GM19438 (cell line): ENCODE data around the gene STX10.

Experiments used
- ATAC-seq: cut with Tn5 transposase; IDR thresholded peaks from one replicate; pipeline ENCODE4 v1.9.1; 2021; ENCODE audit warnings: low read depth; ENCODE audit not compliant: unreplicated experiment

STX10 gene

DNA sequence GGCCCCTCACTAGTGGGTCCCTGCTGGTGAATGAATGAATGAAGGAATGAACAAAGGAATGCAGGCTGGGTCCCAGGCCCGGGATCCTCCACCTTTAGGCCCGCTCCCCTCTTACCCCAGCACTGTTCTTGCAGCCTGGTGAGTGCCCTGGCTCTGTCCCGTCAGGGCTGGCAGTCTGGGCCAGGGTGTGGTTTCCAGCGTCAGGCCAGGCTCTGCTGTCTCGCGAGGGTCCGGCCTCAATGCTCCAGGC lies 47.8 kb downstream of the STX10 start:
- ATAC-seq, result no peak

DNA sequence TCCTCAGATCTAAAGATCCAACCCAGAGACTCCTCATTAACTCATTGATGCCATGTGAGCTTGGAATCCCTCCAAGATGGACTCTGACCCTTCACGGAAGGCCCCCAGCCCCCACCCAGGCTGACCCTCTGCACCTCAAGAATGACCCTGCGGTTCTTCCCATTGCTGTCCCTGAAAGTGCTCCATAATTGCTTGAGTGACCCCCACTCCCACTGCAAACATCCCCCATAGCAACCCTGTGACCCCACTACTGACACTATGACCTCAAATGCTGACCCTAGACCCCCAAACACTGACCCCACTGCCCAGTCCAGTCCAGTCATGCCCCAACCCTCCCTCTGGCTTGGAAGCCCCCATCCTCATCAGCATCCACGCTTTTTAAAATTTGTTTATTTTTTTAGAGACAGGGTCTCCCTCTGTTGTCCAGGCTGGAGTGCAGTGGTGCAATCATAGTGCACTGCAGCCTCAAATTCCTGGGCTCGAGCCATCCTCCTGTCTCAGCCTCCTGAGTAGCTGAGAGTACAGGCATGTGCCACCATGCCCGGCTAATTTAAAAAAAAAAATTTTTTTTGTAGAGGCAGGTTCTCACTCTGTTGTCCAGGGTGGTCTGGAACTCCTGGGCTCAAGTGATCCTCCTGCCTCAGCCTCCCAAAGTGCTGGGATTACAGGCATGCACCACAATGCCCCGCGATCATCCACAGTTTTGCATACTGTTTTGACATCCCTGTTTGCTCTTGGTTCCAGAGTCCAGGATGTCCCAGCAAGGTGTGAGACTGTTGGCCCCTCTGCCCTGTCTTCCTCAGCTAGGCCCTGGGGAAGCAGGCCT lies 48.4 kb downstream of the STX10 start:
- ATAC-seq, result no peak

DNA sequence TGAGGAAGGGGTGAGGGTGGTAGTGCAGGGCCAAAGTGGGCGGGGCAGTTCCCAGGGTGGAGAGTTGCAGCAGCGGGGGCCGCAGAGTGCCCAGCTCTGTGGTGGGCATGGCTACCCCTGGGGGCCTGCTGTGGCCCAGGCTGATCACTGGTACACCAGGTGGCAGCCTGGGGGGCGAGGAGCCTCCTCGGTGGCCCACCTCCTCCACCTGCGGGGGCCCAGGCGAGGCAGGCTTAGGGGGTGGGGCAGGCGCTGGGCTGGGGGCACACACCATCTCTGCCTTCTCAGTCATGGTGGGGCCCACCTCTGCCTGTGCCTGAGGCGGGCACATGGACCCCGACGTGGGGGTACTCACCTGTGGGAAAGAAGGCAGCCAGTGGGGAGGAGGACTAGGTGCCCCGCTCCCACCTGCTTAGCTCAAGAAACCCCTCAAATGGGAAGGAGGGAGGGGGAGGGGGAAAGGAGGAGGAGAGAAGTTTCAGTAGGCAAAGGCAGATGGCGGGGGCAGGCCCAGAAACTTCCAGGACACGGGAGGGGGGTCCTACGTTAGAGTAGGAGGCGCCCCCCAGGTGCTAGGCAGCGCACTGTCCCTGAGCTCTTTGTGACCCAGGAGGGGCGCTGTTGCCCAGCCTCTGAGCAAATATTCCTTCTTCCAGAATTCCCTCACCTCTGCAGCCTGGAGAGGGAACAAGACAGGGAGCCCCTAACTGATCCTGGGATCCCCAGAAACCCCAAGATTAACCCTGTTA lies 49.2 kb downstream of the STX10 start:
- ATAC-seq, result no peak

DNA sequence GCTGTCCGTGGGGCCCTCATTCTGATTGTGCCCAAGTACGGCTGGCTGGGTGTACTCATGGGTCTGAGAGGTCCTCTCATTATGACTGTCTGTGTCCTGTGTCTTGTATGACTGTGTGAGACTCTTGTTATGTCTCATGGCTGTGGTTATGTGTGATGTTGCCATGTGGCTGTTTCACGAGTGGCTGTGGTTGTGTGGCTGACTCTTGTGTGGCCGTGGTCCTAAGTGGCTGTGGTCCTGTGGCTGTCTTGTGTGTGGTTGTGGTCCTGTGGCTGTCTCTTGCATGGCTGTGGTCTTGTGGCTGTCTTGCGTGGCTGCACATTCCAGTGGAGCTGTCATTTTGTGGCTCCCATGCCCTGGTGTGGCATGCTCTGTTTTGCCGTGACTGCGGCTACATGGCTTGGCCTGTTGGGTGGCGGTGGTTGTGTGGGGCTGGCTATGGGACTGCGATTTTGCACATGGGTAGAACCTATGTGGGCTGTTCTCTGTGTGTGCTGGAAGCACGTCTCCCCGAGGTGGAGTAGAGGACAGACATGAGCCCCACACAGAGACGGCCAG lies 50.1 kb downstream of the STX10 start:
- ATAC-seq, result no peak

DNA sequence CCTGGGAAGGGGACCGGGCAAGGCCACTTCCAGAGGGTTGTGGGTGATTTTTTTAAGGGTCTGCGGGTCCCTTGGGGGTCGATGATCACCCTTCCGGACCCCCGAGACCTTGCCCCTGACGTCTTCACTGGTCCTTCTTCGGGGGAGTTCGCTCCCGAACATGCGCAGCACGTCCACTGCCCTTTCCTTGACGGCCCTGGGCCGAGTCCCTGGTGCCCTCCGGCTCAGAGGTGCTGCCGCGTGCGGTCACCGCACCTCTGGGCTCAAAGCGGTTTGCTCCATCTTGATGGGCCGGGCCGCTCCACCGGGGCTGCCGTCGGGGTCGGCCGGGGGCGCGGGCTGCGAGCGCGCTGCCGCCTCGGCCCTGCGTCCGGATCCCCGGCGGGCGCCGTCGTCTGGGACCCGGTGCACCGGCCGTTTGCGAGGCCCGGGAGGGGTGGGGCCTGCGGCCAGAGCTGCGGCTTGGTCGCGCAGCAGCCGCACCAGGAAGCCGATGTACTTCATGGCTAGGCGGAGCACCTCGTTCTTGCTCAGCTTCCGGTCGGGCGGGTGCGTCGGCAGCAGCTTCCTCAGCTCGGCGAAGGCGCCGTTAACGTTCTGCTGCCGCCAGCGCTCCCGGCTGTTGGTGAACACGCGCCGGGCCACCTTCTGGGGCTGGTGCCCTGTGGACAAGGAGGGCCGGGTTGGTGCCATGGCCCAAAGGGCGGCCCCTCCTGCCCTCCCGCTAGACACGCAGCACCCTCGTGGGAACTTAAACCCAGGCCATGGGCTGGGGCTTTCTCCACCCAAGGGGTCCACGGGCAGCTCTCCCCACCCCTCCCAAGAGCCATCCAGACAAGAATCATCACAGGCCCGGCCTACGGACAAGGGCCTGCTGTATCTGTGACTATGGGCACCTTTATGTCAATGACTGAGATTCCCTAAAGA lies 50.8 kb downstream of the STX10 start:
- no peak for ATAC-seq

DNA sequence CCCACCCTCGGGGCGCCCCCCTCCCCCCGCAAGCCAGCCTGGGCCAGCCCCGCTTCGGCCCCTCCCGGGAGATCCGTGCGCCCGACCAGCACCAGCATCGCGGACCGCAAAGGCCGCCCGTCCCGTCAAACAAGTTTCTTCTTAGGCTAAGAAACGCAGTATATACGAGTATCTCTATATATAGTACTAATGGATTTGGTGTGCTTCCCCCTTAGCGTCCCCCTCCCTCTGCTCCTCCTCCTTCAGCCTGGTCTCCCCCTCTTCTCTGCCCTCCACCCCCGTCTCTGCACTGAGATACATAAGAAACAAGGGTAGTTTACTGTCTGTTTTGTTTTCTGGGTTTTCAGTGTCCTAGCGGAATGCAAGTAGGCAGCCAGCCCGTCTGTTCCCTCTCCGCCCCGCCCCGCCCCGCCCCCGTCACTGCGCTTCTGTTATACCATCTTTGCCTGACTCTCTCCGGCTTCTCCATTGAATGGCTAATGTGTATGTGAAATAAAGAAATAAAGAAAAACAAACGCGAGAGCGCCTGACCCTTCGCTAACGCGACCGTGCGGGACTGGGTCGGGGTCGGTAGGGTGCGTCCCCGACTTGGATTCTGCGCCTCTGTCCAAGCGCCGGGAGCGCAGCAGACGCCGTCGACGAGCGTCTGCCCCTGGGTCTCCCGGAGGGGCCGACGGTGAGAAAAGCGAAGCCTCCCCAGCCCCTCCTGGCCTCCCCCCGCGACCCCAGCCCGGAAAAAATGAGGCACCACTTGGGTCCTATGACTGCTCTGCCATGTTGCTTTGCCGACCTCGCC lies 51.7 kb downstream of the STX10 start:
- ATAC-seq, result no peak

DNA sequence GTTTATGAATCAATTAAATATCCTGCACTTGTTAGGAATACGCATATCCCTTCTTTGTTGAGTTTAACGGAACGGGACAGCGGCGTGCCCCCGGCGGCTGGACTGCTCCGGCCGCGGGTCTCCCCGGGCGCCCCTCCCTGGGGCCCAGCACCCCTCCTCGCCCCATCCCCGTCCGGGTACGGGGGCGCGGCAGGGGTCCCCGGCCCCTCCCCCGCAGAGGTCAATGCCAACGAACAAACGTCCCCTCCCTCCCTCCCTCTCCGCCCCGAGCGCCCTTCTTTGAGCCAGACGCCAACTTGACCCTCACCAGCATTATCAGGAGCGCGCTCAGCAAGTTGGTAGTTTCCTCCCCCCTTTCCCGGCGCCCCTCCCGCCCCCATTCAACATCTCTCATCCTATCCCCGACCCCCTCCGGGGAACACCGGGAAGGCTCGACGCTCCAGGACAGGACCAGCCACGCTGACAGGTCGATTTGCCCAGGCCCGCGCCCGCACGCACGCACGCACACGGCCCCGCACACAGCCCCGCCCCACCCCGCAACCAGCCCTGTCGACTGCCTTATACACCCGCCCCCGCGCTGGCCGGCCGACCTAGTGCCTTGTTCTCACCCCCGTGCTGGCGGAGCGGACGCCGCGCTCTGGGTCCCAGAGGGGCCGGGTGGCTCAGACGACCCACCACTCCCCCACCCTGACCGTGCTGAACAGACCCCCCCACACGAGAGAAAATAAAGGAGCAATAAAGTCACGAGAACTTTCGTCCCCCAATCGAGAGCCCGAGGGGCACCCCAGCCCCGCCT lies 52.5 kb downstream of the STX10 start:
- no peak for ATAC-seq

DNA sequence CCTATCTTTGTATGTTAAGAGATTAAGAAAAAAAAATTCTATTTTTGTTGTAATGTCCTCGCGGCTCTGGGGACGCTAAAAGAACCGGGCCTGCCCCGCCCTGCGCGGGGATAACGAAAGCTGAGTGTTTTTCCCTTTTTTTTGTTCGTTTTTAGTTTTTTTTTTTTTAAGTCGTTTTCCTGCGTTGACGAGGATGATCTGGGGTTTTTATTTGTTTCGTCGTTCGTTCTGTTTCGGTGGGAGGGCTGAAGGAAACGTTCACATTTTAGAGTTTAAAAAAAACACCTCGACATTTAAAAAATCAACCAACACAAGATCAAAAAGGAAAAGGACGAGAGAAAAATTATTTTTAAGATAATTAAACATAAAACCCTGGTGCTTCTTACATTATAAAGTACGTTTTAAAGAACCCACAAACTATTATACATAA lies 53.1 kb downstream of the STX10 start:
- no peak for ATAC-seq

DNA sequence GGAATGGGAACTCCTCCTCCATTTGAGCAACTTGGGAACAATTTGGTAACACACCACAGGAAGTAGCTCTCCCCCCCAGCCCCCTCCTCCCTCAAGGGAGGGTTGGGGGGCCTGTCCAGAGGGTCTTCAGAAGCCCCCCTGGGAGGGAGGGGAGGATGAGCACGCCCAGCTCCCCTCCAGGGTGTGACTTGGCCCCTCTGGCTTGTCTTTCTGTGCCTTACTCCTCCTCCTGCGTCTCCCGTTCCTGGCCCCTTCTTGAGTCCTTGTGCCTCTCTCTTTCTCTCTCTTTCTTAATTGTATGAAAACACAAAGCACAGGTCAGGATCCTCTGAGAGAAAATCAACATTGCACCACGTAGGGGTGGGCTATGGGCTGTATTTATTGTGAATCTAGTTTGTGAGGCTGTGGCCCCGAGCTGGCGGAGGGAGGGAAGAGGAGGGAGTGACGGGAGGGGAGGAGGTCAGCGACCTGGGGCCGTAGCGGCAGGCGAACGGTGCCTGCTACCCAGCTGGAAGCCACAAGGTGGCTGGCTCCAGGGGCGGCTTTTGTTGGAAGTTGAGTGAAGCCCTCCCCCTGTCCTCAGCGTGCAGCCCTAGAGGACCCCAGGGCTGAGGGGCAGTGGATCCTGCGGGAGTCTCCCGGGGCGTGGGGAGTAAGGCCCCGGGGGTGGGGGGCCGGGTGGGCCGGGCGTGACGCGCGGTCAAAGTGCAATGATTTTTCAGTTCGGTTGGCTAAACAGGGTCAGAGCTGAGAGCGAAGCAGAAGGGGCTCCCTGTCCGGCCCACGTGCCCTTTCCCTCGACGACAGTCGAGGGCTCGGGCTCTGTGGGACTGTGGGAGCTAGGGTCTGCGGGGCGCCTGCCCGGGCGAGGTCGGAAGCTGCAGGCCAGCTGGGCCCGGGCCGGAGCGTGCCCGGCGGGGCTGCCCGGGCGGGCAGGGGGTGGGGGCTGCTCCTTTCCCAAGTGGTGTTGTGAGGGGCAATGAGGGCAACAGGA lies 53.9 kb downstream of the STX10 start:
- ATAC-seq, result no peak

DNA sequence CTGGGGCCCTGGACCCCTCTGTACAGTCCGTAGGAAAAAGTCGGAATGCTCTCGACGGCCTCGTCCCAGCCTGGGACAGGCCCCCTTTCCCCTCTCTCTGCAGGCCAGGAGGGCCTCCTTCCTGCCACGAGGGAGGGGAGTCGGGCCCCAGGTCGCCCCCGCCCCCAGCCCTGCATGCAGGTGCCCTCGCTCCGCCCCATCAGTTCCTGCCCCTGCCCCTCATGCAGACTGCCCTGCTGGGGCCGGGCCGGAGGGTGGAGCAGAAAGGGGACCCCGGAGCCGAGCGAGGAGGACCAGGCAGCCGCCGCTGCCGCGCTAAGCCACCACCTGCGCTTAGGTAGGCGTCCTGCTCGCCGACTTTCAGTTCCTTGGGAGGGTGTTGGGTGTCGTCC lies 54.8 kb downstream of the STX10 start:
- no peak for ATAC-seq

DNA sequence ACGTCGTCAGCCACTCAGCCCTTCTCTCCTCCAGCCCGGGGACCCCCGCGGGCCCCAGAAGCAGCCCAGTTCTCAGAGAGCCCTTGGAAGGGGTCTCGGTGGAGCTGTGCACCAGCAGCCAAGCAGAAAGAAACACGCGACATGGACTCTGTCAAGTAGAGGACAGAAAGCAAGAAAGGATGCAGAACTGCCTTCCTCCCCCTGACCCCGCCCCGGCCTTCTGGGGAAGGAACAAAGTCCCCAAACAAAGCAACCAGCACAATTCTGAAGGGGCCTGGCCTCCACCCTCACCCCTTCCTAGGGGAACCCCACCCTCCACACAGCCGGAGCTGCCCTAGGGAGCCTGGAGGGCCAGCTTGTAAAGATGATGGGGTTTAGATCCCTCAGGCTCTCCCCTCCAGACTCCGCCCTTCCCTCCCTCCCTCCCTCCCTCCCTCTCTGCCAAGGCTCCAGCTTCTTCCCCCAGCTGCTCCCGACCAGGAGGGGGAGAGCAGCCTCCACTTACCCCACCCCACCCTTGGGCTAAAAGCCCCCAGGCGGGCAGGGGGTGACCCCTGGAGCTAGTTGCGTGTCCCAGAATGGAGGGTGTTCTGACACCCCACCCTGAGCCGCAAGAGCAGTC lies 55.3 kb downstream of the STX10 start:
- no peak for ATAC-seq

DNA sequence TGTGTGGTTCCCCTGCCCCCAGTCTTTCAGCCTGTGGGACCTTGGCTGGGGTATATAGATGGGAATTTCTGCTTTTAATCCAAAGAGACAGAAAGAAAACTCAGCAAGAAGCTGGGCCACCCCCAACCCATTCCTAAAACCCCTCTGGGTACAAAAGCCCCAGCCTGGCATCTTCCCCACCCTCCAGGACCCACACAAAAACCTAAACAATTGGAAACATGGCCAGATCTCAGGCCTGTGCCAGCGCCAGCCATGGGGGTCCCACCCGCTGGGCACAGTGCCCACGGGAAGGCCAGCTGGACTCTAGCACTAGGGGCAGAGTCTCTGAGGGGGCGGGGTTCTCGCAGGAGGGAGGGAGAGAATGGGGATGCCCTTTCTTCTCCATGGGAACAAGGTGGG lies 56.1 kb downstream of the STX10 start:
- ATAC-seq, result no peak
